Skeletal muscle tissue (tissue), 4 donors: ENCODE data around the gene SPATC1L. TPM values are rescaled to one million over a fixed set of nuclear protein-coding genes. Genes with fewer than 3 reads are reported as not detected.

Experiments used
- H3K27ac ChIP-seq: one replicate; pipeline ENCODE4 v1.7.0; 2013; ENCODE audit warnings: mild to moderate bottlenecking, low read depth, low read length, inconsistent platforms
- H3K27me3 ChIP-seq, 3 donors: one replicate each; pipeline ENCODE4 v1.7.0; 2013; ENCODE audit warnings: low read length in 3 of 3; ENCODE audit not compliant: control insufficient read depth in 3 of 3, insufficient read depth in 3 of 3
- H3K36me3 ChIP-seq, 3 donors: one replicate each; pipeline ENCODE4 v1.7.0; 2013; ENCODE audit warnings: low read length in 3 of 3; ENCODE audit not compliant: control insufficient read depth in 3 of 3, insufficient read depth in 3 of 3
- H3K4me1 ChIP-seq, 3 donors: one replicate each; pipeline ENCODE4 v1.7.0; 2013; ENCODE audit warnings: low read length in 3 of 3, mild to moderate bottlenecking in 3 of 3; ENCODE audit not compliant: control insufficient read depth in 3 of 3, insufficient read depth in 3 of 3
- H3K4me3 ChIP-seq, 3 donors: one replicate each; pipeline ENCODE4 v1.7.0; 2013; ENCODE audit warnings: low read length in 3 of 3
- H3K9ac ChIP-seq, 3 donors: one replicate each; pipeline ENCODE4 v1.7.0; 2013; ENCODE audit warnings: low read length in 3 of 3, mild to moderate bottlenecking in 3 of 3, moderate library complexity in 2 of 3, low read depth in 1 of 3
- H3K9me3 ChIP-seq, 3 donors: one replicate each; pipeline ENCODE4 v1.7.0; 2013; ENCODE audit warnings: low read length in 3 of 3; ENCODE audit not compliant: control insufficient read depth in 3 of 3
- total RNA-seq: library from RNA; depleted of rRNA; stranded (reverse); fragments of >200 nt; gene quantifications from one replicate; pipeline ENCODE4 v1.2.3, GENCODE V29; 2014
- donor health status: Osteomylitis.

The SPATC1L gene
- total RNA-seq, 1 donor from 2014 or later = 1.6 TPM

- H3K27me3 ChIP-seq = no peaks in the 10 kb centered on the region
- peaks cover 0 to 18% (median 16%) of the 10 kb centered on the region in 3 donors for H3K36me3 ChIP-seq
- no peak overlapping the region for H3K27ac ChIP-seq
- no peak overlapping the region for H3K4me3 ChIP-seq
- peaks cover 0 to 2% (median 0%) of the 10 kb centered on the region in 3 donors for H3K9me3 ChIP-seq
- H3K4me1 ChIP-seq = no peaks in the 10 kb centered on the region
- no peak overlapping the region for H3K9ac ChIP-seq
Observed at GRCh38 chr21:46124926-46125845, 59.1 kb downstream of the SPATC1L start.

GRCh38 chr21:46124083-46124925, 60.0 kb downstream of the SPATC1L start:
- no peaks in the 10 kb centered on the region for H3K4me1 ChIP-seq
- H3K27me3 ChIP-seq = no peaks in the 10 kb centered on the region
- no peak overlapping the region for H3K9ac ChIP-seq
- H3K9me3 ChIP-seq = peaks cover 0 to 2% (median 0%) of the 10 kb centered on the region in 3 donors
- H3K36me3 ChIP-seq = peaks cover 0 to 20% (median 16%) of the 10 kb centered on the region in 3 donors
- H3K4me3 ChIP-seq = no peak overlapping the region
- H3K27ac ChIP-seq = no peak overlapping the region

GRCh38 chr21:46122758-46123683, 61.2 kb downstream of the SPATC1L start:
- Histone ChIP-seq H3K27me3 (no peaks in the 10 kb centered on the region), H3K4me3 (no peak overlapping the region), H3K9ac (no peak overlapping the region), H3K36me3 (peaks cover 0 to 23% (median 18%) of the 10 kb centered on the region in 3 donors), H3K27ac (no peak overlapping the region), H3K9me3 (no peaks in the 10 kb centered on the region), H3K4me1 (no peaks in the 10 kb centered on the region)

GRCh38 chr21:46122237-46122671, 62.0 kb downstream of the SPATC1L start:
- H3K4me1 ChIP-seq = no peaks in the 10 kb centered on the region
- H3K36me3 ChIP-seq = peaks cover 0 to 26% (median 18%) of the 10 kb centered on the region in 3 donors
- no peak overlapping the region for H3K9ac ChIP-seq
- no peaks in the 10 kb centered on the region for H3K27me3 ChIP-seq
- no peak overlapping the region for H3K27ac ChIP-seq
- H3K9me3 ChIP-seq = no peaks in the 10 kb centered on the region
- H3K4me3 ChIP-seq = no peak overlapping the region

- peaks cover 5 to 31% (median 24%) of the 10 kb centered on the region in 3 donors for H3K36me3 ChIP-seq
- no peak overlapping the region for H3K4me3 ChIP-seq
Observed at GRCh38 chr21:46121286-46122221, 62.7 kb downstream of the SPATC1L start.

GRCh38 chr21:46120301-46121285, 63.7 kb downstream of the SPATC1L start:
- no peaks in the 10 kb centered on the region for H3K27me3 ChIP-seq
- no peak overlapping the region for H3K9ac ChIP-seq
- H3K36me3 ChIP-seq = peaks cover 5 to 34% (median 24%) of the 10 kb centered on the region in 3 donors
- no peak overlapping the region for H3K4me3 ChIP-seq
- H3K9me3 ChIP-seq = no peaks in the 10 kb centered on the region
- H3K27ac ChIP-seq = no peak overlapping the region
- no peaks in the 10 kb centered on the region for H3K4me1 ChIP-seq

More at GRCh38 chr21:46121286-46122221, 62.7 kb downstream of the SPATC1L start:
- Histone ChIP-seq H3K9me3 (no peaks in the 10 kb centered on the region), H3K27me3 (no peaks in the 10 kb centered on the region), H3K9ac (no peak overlapping the region), H3K4me1 (no peaks in the 10 kb centered on the region), H3K27ac (no peak overlapping the region)

- no peaks in the 10 kb centered on the region for H3K4me1 ChIP-seq
- H3K36me3 ChIP-seq = peaks cover 8 to 38% (median 25%) of the 10 kb centered on the region in 3 donors
- peaks cover 0 to 4% (median 0%) of the 10 kb centered on the region in 3 donors for H3K9me3 ChIP-seq
- no peak overlapping the region for H3K4me3 ChIP-seq
- no peak overlapping the region for H3K27ac ChIP-seq
- H3K27me3 ChIP-seq = no peaks in the 10 kb centered on the region
- H3K9ac ChIP-seq = no peak overlapping the region
Observed at GRCh38 chr21:46119637-46120271, 64.5 kb downstream of the SPATC1L start.
